OCI-LY3 (cell line): ENCODE data around the gene HOXC11.

Experiments used
- H2AFZ ChIP-seq: fragments of 200-600, 300-600 bp; shearing (Covaris generic); 2 replicates; pipeline ENCODE4 v1.6.0; 2014; ENCODE audit warnings: antibody characterized with exemption, low read depth, low read length
- H3K27ac ChIP-seq: fragments of 200-600, 300-600 bp; sonication (generic); 2 replicates; pipeline ENCODE4 v1.5.1; 2014; ENCODE audit warnings: mild to moderate bottlenecking, low read length, moderate library complexity, mixed read lengths
- H3K27me3 ChIP-seq: fragments of 200-600, 300-600 bp; sonication (generic); 2 replicates; pipeline ENCODE4 v1.6.1; 2014; ENCODE audit warnings: low read depth, low read length, mixed read lengths
- H3K36me3 ChIP-seq: fragments of 200-600, 300-600 bp; sonication (generic); replicated peaks from 2 replicates; pipeline ENCODE3; 2014; ENCODE audit warnings: low read depth, low read length, mixed read lengths
- H3K4me1 ChIP-seq: fragments of 300-600, 200-600 bp; sonication (generic); 2 replicates; pipeline ENCODE4 v1.6.1; 2014; ENCODE audit warnings: low read length, mixed read lengths
- H3K4me2 ChIP-seq: fragments of 200-600, 300-600 bp; sonication (generic); 2 replicates; pipeline ENCODE4 v1.6.1; 2014; ENCODE audit warnings: low read length, mixed read lengths
- H3K4me3 ChIP-seq: fragments of 300-600, 200-600 bp; sonication (generic); 2 replicates; pipeline ENCODE4 v1.5.1; 2014; ENCODE audit warnings: antibody characterized with exemption, mild to moderate bottlenecking, low read length, moderate library complexity
- H3K79me2 ChIP-seq: fragments of 300-600, 200-600 bp; shearing (Covaris generic); 2 replicates; pipeline ENCODE4 v1.6.1; 2014; ENCODE audit warnings: mild to moderate bottlenecking, low read length, mixed read lengths
- H3K9ac ChIP-seq: fragments of 300-600, 200-600 bp; shearing (Covaris generic); 2 replicates; pipeline ENCODE4 v1.6.0; 2014; ENCODE audit warnings: mild to moderate bottlenecking, low read length, moderate library complexity
- H3K9me3 ChIP-seq: fragments of 200-600, 300-600 bp; shearing (Covaris generic); 2 replicates; pipeline ENCODE4 v1.6.1; 2014; ENCODE audit warnings: low read length, mixed read lengths; ENCODE audit not compliant: insufficient read depth
- H4K20me1 ChIP-seq: fragments of 200-600, 300-600 bp; sonication (generic); 2 replicates; pipeline ENCODE4 v1.6.1; 2016; ENCODE audit warnings: low read length, mixed read lengths; ENCODE audit not compliant: insufficient read depth
- CTCF ChIP-seq: fragments of 200-600, 300-600 bp; sonication (generic); IDR thresholded peaks from 2 replicates; pipeline ENCODE4 v1.5.1; 2014; ENCODE audit warnings: antibody characterized with exemption, low read length, low read depth
- EZH2phosphoT487 ChIP-seq: fragments of 200-600 bp; shearing (Covaris generic); IDR thresholded peaks from 2 replicates; pipeline ENCODE4 v1.6.1; 2018; ENCODE audit warnings: antibody characterized with exemption, mixed run types, low read depth

The HOXC11 gene

GRCh38 chr12:54026640-54027441 is 53.9 kb downstream of the HOXC11 start:
- Histone ChIP-seq H3K36me3 (no peaks in the 10 kb centered on the region), H3K9me3 (no peaks in the 10 kb centered on the region), H3K9ac (peak overlapping the region; percentile 60), H3K4me3 (peak overlapping the region; percentile 64), H3K4me2 (peak overlapping the region; percentile 91), H3K27me3 (no peaks in the 10 kb centered on the region), H3K4me1 (peaks cover 55% of the 10 kb centered on the region), H2AFZ (peak overlapping the region; percentile 63), H4K20me1 (no peaks in the 10 kb centered on the region), H3K27ac (peak overlapping the region; percentile 72), H3K79me2 (no peaks in the 10 kb centered on the region)
- TF ChIP-seq EZH2phosphoT487: no peak
- no peak for TF ChIP-seq CTCF
